Activated CD8-positive, alpha-beta T cell treated with anti-CD3 and anti-CD28 coated beads for 36 hours (primary cell): ENCODE measurements around the gene SOAT2. TPM values are rescaled to one million over a fixed set of nuclear protein-coding genes. Genes with fewer than 3 reads are reported as not detected.

Source experiments
- ATAC-seq: fragments of 200-7000 bp; cut with Tn5 transposase; one replicate; pipeline ENCODE4 v1.10.0; 2021; ENCODE audit warnings: mild to moderate bottlenecking, moderate library complexity
- CTCF ChIA-PET: fragments of 350-600 bp; sonication (Branson Sonifier 250); formaldehyde crosslinking; loops from one replicate; lab custom pipeline; 2021; ENCODE audit warnings: antibody characterized with exemption; lab: Charles Lee
- POLR2A ChIA-PET: fragments of 350-600 bp; sonication (Branson Sonifier 250); formaldehyde crosslinking; loops from one replicate; lab custom pipeline; 2021; ENCODE audit warnings: antibody characterized with exemption; lab: Charles Lee
- DNase-seq: peaks from one replicate; pipeline ENCODE4 v3.0.0-alpha.2; 2020
- H3K27ac Mint-ChIP-seq: one replicate; pipeline ENCODE4 v1.8.0; 2021; ENCODE audit warnings: mild to moderate bottlenecking, mixed read lengths
- H3K27me3 Mint-ChIP-seq: one replicate; pipeline ENCODE4 v1.8.0; 2021; ENCODE audit warnings: mixed read lengths
- H3K36me3 Mint-ChIP-seq: one replicate; pipeline ENCODE4 v1.8.0; 2021; ENCODE audit warnings: low read depth, mixed read lengths
- H3K4me1 Mint-ChIP-seq: one replicate; pipeline ENCODE4 v1.8.0; 2021; ENCODE audit warnings: low read depth, mixed read lengths
- H3K4me3 Mint-ChIP-seq: one replicate; pipeline ENCODE4 v1.8.0; 2021; ENCODE audit warnings: mild to moderate bottlenecking, moderate library complexity, mixed read lengths
- H3K9me3 Mint-ChIP-seq: one replicate; pipeline ENCODE4 v1.8.0; 2021; ENCODE audit warnings: mixed read lengths
- intact Hi-C: fragments of 100-400 bp; cut with micrococcal nuclease; formaldehyde crosslinking; loops from one replicate; pipeline ENCODE4 v1.10.0; 2022
- total RNA-seq, 2 experiments: library from RNA; stranded (reverse); gene quantifications; one replicate each; pipeline ENCODE4 v1.2.3, GENCODE V29; 2021
- TF ChIP-seq, protein P1 (sequence below): fragments of 200-600 bp; IDR thresholded peaks from one replicate; pipeline ENCODE4 v1.8.0; 2022; ENCODE audit warnings: antibody characterized with exemption, mild to moderate bottlenecking

The SOAT2 gene
- total RNA-seq, 2 experiments from 2014 or later: 5.3 to 6.7 TPM

DNA sequence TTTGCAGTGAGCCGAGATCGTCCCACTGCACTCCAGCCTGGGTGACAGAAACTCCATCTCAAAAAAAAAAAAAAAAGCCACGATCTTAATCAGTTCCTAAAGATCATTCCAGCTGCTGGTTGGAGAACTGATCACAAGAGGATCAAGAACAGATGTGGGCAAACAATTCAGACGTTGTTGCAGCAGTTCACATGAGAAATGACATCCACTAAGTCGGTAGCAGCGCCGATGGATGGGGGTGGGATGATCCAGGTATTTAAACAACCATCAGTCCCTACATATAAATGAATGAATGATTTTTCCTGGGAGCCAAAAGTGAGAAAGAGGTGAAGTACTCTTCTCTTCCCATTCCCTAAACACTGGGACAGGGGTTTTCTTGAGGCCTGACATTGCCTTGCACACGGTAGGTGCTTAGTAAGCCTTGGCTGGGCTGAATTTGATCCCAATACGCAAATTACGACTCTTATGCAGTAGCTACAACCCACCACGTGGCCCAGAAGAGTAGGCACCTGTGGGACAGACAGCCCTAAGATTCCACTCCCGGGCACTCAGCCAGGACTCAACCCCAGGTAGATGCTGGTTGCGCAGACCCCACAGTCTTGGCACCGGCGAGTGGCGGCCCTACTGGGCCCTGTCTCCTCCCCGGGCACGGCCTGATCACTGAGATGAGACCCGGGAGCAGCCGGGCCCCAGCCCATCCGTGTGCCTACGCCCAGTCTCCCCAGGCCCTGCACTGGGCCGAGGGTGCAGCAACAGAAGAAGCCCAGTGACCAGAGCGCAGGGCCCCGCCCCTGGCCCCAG lies 24.7 kb upstream of the SOAT2 start:
- TF ChIP-seq, protein P1, sequence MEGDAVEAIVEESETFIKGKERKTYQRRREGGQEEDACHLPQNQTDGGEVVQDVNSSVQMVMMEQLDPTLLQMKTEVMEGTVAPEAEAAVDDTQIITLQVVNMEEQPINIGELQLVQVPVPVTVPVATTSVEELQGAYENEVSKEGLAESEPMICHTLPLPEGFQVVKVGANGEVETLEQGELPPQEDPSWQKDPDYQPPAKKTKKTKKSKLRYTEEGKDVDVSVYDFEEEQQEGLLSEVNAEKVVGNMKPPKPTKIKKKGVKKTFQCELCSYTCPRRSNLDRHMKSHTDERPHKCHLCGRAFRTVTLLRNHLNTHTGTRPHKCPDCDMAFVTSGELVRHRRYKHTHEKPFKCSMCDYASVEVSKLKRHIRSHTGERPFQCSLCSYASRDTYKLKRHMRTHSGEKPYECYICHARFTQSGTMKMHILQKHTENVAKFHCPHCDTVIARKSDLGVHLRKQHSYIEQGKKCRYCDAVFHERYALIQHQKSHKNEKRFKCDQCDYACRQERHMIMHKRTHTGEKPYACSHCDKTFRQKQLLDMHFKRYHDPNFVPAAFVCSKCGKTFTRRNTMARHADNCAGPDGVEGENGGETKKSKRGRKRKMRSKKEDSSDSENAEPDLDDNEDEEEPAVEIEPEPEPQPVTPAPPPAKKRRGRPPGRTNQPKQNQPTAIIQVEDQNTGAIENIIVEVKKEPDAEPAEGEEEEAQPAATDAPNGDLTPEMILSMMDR: no peak
- CTCF ChIA-PET: interaction anchor here (0.9 to 31.8 kb wide), 10 partner anchors 10 to 273 kb away, joined by 3 to 553 read pairs (median 9); partner anchors contain the start of genes IGFBP6 and SOAT2
- H3K27me3 Mint-ChIP-seq: no peaks in the 10 kb centered on the region
- peaks cover 39% of the 10 kb centered on the region for H3K4me1 Mint-ChIP-seq
- DNase-seq (peak; percentile 70), ATAC-seq (peak; percentile 20)
- H3K27ac Mint-ChIP-seq: peak overlapping the region; percentile 80
- POLR2A ChIA-PET: interaction anchor here (0.6 to 5.7 kb wide), 14 partner anchors 8 to 1681 kb away, joined by 3 to 37 read pairs (median 5); partner anchors contain the start of genes IGFBP6 and SOAT2
- H3K4me3 Mint-ChIP-seq: peak overlapping the region; percentile 83
- H3K9me3 Mint-ChIP-seq: no peaks in the 10 kb centered on the region
- intact Hi-C loops: loop anchor here (1.0 kb wide), 1 partner anchor 20 kb away; no protein-coding TSS in a partner anchor
- H3K36me3 Mint-ChIP-seq: peaks cover 13% of the 10 kb centered on the region

DNA sequence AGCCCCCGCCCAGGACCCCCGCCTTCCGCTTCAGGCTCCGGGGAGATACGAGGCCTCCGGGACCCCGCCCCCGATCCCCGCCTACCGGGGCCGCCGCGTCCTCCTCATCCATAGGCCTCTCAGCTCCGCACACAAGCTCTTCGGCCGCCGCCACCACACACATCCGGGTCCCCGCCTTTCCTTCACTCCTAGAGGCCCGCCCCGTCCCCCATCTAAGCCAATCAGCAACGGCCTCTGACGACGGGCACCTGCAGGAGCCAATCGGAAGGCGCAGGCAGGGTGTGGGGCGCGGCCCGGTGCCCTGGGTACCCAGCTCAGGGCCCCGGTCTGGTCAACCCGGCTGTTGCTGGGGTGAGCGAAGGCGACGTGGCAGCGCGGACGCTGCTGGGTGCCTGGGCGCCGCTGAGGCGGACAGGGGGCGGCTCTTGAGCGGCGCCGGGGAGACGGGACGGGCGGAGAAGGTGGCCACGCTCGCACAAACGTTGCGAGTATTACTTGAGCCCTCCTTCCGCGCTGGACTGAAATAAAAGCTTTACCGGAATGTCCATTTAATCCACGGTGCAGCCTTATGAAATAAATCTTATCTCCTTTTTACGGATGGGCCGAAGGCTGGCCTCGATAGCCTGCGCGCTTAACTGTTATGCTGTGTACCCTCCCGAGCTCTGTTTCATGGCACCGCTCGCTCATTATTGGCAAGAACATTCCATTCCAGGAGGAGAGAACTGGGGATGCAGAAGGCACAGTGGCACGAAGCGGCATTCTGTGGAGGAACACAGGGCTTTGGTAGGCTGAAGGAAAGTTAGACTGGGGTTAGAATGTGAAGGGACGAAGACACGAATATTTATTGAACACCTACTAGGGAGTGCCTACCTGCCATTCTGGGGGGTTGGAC lies 23.8 kb upstream of the SOAT2 start, which contains the start of gene SPRYD3:
SPRYD3 (minus strand) TSS at position 165 of the 892 bp plus-strand sequence; CDS start at position 108, 57 bp downstream.
- intact Hi-C loops: loop anchor here (1.0 kb wide), 1 partner anchor 19 kb away; no protein-coding TSS in a partner anchor
- CTCF ChIA-PET: interaction anchor here (0.8 to 31.8 kb wide), 13 partner anchors 11 to 273 kb away, joined by 3 to 553 read pairs (median 4); partner anchors contain the start of genes IGFBP6 and SOAT2
- Mint-ChIP-seq H3K4me1 (peaks cover 34% of the 10 kb centered on the region), H3K27me3 (no peaks in the 10 kb centered on the region), H3K4me3 (peak within 1 kb of the TSS; percentile 83), H3K9me3 (no peaks in the 10 kb centered on the region), H3K27ac (peak within 1 kb of the TSS; percentile 80), H3K36me3 (peaks cover 6% of the 10 kb centered on the region)
- TF ChIP-seq, protein P1: no peak
- ATAC-seq (peak; percentile 98), DNase-seq (peak; percentile 98)
- POLR2A ChIA-PET: interaction anchor here (0.6 to 5.7 kb wide), 14 partner anchors 9 to 1682 kb away, joined by 3 to 37 read pairs (median 5); partner anchors contain the start of genes IGFBP6 and SOAT2

DNA sequence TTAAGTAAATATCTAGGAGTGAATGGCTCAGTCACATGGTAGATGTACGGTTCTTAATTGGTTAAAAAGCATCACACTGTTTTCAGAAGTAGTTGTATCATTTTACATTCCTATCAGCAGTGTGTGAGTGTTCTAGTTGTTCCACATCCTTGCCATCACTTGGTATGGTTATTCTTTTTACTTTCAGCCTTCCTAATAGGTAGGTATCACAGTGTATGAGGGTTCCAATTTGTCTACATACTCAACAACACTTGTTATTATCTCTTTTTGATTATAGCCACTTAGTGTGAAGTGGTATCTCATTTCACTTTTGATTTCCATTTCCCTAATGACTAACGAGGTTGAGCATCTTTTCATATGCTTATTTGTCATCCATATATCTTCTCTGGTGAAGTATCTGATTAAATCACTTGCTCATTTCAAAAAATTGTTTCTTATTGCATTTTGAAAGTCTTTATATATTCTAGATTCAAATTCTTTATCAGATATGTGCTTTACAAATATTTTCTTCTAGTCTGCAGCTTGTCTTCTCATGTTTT lies 20.6 kb upstream of the SOAT2 start:
- POLR2A ChIA-PET: interaction anchor here (1.1 to 1.3 kb wide), 2 partner anchors 16 to 72 kb away, joined by 3 to 5 read pairs; no protein-coding TSS in a partner anchor

DNA sequence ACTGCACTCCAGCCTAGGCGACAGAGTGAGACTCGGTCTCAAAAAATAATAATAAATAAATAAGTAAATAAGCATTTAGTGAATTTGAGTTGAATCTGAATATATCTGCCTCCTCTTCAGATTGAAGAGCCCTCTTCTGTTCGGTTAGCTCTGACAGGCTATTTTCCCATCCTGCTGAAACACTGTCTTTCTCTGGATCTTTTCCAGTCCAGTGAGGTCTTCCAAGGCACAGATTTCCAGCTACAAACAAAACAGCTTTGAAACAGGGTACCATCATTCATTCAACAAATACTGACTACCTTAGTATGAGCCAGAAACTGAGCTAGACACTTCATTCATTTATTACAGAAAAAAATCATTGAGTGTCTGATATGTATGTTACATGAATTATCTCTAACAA lies 16.9 kb upstream of the SOAT2 start:
- DNase-seq (no peak), ATAC-seq (no peak)
- intact Hi-C loops: no loop called here
- H3K36me3 Mint-ChIP-seq: no peaks in the 10 kb centered on the region
- H3K27ac Mint-ChIP-seq: no peak overlapping the region
- POLR2A ChIA-PET: interaction anchor here (0.9 to 1.7 kb wide), 2 partner anchors 11 to 14 kb away, joined by 3 to 4 read pairs; partner anchors contain the start of gene IGFBP6
- no peaks in the 10 kb centered on the region for H3K9me3 Mint-ChIP-seq
- H3K4me3 Mint-ChIP-seq: no peak overlapping the region
- CTCF ChIA-PET: interaction anchor here (1.0 to 31.8 kb wide), 3 partner anchors 14 to 429 kb away, joined by 3 to 553 read pairs (median 124); partner anchors contain the start of genes IGFBP6 and SOAT2
- TF ChIP-seq, protein P1: no peak
- H3K27me3 Mint-ChIP-seq: no peaks in the 10 kb centered on the region
- H3K4me1 Mint-ChIP-seq: peaks cover 7% of the 10 kb centered on the region

More for the DNA sequence above, 20.6 kb upstream of the SOAT2 start:
- ATAC-seq (no peak), DNase-seq (no peak)
- intact Hi-C loops: no loop called here
- Mint-ChIP-seq H3K4me1 (peaks cover 19% of the 10 kb centered on the region), H3K9me3 (no peaks in the 10 kb centered on the region), H3K27me3 (no peaks in the 10 kb centered on the region), H3K4me3 (no peak overlapping the region), H3K36me3 (no peaks in the 10 kb centered on the region), H3K27ac (peak overlapping the region; percentile 55)
- TF ChIP-seq, protein P1: no peak
- CTCF ChIA-PET: interaction anchor here (1.0 to 31.8 kb wide), 3 partner anchors 14 to 29 kb away, joined by 3 to 553 read pairs (median 124); partner anchors contain the start of genes IGFBP6 and SOAT2
